Fibroblast of lung (primary cell): ENCODE measurements around the gene GRP.

ENCODE experiments used
- EZH2 ChIP-seq: IDR thresholded peaks from 2 replicates; pipeline ENCODE4 v1.5.1; 2012; ENCODE audit warnings: low read length, control low read depth, mild to moderate bottlenecking; ENCODE audit errors: missing control alignments
- TF ChIP-seq, protein P1 (sequence below), 2 donors: IDR thresholded peaks in 1 of 2; conservative IDR thresholded peaks in 1 of 2; 1 replicate in 1 of 2; 2 replicates in 1 of 2; pipeline ENCODE4 v1.5.1; 2011 to 2012; ENCODE audit warnings: low read length in 2 of 2, control low read depth in 1 of 2, inconsistent platforms in 1 of 2, low read depth in 1 of 2, mild to moderate bottlenecking in 1 of 2

DNA sequence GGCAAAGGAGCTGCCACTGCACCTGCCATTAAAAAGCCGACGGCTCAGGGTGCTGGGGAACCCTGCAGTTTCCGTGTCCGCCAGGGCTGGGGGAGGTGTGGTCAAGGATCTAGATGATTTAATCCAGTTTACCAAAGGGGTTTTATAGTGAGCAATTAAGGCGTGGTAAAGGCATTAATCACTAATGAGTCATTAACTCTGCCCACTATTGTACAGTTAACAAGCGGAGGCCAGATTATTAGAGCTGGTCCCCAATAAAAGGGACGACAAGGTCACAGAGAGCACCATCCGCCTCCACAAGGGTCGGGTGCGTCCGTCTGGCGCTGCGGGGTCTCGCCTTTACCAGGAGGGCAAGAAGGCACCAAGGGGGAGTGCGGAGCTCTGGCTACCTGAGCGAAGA is 43.7 kb downstream of the GRP start:
- TF ChIP-seq, protein P1, sequence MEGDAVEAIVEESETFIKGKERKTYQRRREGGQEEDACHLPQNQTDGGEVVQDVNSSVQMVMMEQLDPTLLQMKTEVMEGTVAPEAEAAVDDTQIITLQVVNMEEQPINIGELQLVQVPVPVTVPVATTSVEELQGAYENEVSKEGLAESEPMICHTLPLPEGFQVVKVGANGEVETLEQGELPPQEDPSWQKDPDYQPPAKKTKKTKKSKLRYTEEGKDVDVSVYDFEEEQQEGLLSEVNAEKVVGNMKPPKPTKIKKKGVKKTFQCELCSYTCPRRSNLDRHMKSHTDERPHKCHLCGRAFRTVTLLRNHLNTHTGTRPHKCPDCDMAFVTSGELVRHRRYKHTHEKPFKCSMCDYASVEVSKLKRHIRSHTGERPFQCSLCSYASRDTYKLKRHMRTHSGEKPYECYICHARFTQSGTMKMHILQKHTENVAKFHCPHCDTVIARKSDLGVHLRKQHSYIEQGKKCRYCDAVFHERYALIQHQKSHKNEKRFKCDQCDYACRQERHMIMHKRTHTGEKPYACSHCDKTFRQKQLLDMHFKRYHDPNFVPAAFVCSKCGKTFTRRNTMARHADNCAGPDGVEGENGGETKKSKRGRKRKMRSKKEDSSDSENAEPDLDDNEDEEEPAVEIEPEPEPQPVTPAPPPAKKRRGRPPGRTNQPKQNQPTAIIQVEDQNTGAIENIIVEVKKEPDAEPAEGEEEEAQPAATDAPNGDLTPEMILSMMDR (conservative IDR thresholded peaks at IDR 0.05 in 1 of 2, IDR thresholded peaks at IDR 0.05 in 1 of 2; ENCODE audit: low read depth in 1 of 2, low read length in 2 of 2) = no peak
- TF ChIP-seq EZH2 = no peak
